ENCODE measurements around the gene SKA2. TPM values are rescaled to one million over a fixed set of nuclear protein-coding genes. Genes with fewer than 3 reads are reported as not detected.
"Not testable (repeated sequence)": the region's sequence is repeated elsewhere in the genome, so short reads cannot be mapped to it uniquely, and the experiment has no call there.

SKA2 gene
- total RNA-seq, 2 donors from 2014 or later = 29.5 to 53.8 TPM

- Histone ChIP-seq H3K9me3 (no peaks in the 10 kb centered on the region), H3K9ac (ENCODE audit: low read depth in 2 of 2, low read length in 2 of 2) (no peak overlapping the region), H3K4me1 (no peaks in the 10 kb centered on the region), H3K27ac (no peak overlapping the region), H3K4me3 (no peak overlapping the region), H3K36me3 (no peaks in the 10 kb centered on the region), H3K27me3 (no peaks in the 10 kb centered on the region)
- no peak for TF ChIP-seq CTCF (IDR thresholded peaks at IDR 0.05)
- intact Hi-C loops (cut with DNase I) = no loop called here
- no peak for DNase-seq
Observed at GRCh38 chr17:59186850-59187249, 31.9 kb upstream of the SKA2 start.

GRCh38 chr17:59185997-59186396 lies 31.0 kb upstream of the SKA2 start:
- H3K4me3 ChIP-seq = no peak overlapping the region
- H3K27me3 ChIP-seq = no peaks in the 10 kb centered on the region
- intact Hi-C loops (cut with DNase I) = no loop called here
- no peak overlapping the region for H3K9ac ChIP-seq (ENCODE audit: low read depth in 2 of 2, low read length in 2 of 2)
- no peaks in the 10 kb centered on the region for H3K4me1 ChIP-seq
- TF ChIP-seq CTCF (IDR thresholded peaks at IDR 0.05) = no peak
- H3K27ac ChIP-seq = no peak overlapping the region
- H3K9me3 ChIP-seq = no peaks in the 10 kb centered on the region
- no peak for DNase-seq
- H3K36me3 ChIP-seq = no peaks in the 10 kb centered on the region

- no peak for TF ChIP-seq CTCF (IDR thresholded peaks at IDR 0.05)
- intact Hi-C loops (cut with DNase I) = no loop called here
- no peaks in the 10 kb centered on the region for H3K9me3 ChIP-seq
- H3K4me3 ChIP-seq = no peak overlapping the region
- no peak overlapping the region for H3K27ac ChIP-seq
- H3K9ac ChIP-seq (ENCODE audit: low read depth in 2 of 2, low read length in 2 of 2) = no peak overlapping the region
- no peaks in the 10 kb centered on the region for H3K36me3 ChIP-seq
- DNase-seq = no peak
- no peaks in the 10 kb centered on the region for H3K4me1 ChIP-seq
- no peaks in the 10 kb centered on the region for H3K27me3 ChIP-seq
Observed at GRCh38 chr17:59181481-59181880, 26.5 kb upstream of the SKA2 start.

- no peaks in the 10 kb centered on the region for H3K27me3 ChIP-seq
- H3K4me1 ChIP-seq = no peaks in the 10 kb centered on the region
- no peak overlapping the region for H3K4me3 ChIP-seq
- no peak overlapping the region for H3K9ac ChIP-seq (ENCODE audit: low read depth in 2 of 2, low read length in 2 of 2)
- no peak for TF ChIP-seq CTCF (IDR thresholded peaks at IDR 0.05)
- H3K36me3 ChIP-seq = no peaks in the 10 kb centered on the region
- no peak overlapping the region for H3K27ac ChIP-seq
- intact Hi-C loops (cut with DNase I) = no loop called here
- DNase-seq = no peak
- H3K9me3 ChIP-seq = no peaks in the 10 kb centered on the region
Observed at GRCh38 chr17:59180626-59181025, 25.6 kb upstream of the SKA2 start.

GRCh38 chr17:59179601-59180000 lies 24.6 kb upstream of the SKA2 start:
- intact Hi-C loops (cut with DNase I); H3K4me3 ChIP-seq: not testable (repeated sequence)

GRCh38 chr17:59178266-59178985 lies 23.4 kb upstream of the SKA2 start:
- Histone ChIP-seq H3K9ac (ENCODE audit: low read depth in 2 of 2, low read length in 2 of 2) (no peak overlapping the region), H3K4me3 (no peak overlapping the region), H3K27me3 (no peaks in the 10 kb centered on the region), H3K27ac (no peak overlapping the region), H3K9me3 (no peaks in the 10 kb centered on the region), H3K4me1 (no peaks in the 10 kb centered on the region), H3K36me3 (no peaks in the 10 kb centered on the region)
- DNase-seq = no peak
- TF ChIP-seq CTCF (IDR thresholded peaks at IDR 0.05) = no peak
- intact Hi-C loops (cut with DNase I) = no loop called here

More at GRCh38 chr17:59179601-59180000, 24.6 kb upstream of the SKA2 start:
- not testable (repeated sequence) for H3K27ac ChIP-seq; H3K27me3 ChIP-seq; H3K4me1 ChIP-seq; DNase-seq; H3K9me3 ChIP-seq; H3K9ac ChIP-seq (ENCODE audit: low read depth in 2 of 2, low read length in 2 of 2); H3K36me3 ChIP-seq

Measured in colonic mucosa (tissue), 4 donors.